ENCODE results near the gene HMGB1. TPM values are rescaled to one million over a fixed set of nuclear protein-coding genes. Genes with fewer than 3 reads are reported as not detected.
A peak's percentile ranks its signal among the peaks of the same experiment; 100 is the strongest.

The HMGB1 gene
- total and polyA plus RNA-seq, 2 of the 13 experiments (the other 11 are each of a cell fraction or from before 2014, with no cell fraction given), result 115 to 584 TPM

DNA sequence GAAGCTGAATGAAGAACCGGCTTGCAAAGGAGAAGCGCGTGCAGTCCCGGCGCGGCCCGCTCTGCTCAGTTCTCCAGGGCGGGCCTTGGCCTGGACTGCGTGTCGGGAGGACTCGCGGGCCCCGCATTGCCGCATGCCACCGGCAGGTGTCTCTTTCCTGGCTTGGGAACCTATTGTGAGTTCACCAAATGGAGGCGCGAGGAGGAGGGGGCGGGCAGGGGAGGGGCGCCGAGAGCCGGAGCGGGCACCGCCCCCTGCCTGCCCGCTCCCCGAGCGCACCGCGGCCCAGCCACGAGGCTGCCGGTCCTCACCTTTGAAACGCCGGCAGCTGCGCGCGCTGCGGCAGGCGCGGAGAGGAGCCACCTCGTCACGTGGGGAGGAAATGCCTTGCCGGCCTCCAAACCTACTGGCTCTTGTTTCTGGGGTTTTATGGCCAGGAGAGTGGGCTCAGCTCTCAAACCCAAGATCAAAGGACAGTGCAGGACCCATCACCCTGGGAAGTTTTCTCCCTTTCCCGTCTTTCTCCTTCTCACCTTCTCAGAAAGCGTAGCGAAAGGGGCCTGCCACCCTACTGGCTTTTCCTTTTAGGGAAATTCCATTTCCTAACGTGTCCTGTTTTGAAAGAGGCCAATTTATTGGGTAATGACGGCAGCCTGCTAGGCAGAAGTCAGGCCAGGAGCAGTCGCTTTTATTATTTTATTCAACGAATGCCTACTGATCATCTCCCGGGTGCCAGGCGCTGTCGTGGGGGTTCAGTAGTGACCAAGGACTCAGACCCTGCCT, 57.2 kb downstream of the HMGB1 start (continued):
- TF ChIP-seq, protein P1, sequence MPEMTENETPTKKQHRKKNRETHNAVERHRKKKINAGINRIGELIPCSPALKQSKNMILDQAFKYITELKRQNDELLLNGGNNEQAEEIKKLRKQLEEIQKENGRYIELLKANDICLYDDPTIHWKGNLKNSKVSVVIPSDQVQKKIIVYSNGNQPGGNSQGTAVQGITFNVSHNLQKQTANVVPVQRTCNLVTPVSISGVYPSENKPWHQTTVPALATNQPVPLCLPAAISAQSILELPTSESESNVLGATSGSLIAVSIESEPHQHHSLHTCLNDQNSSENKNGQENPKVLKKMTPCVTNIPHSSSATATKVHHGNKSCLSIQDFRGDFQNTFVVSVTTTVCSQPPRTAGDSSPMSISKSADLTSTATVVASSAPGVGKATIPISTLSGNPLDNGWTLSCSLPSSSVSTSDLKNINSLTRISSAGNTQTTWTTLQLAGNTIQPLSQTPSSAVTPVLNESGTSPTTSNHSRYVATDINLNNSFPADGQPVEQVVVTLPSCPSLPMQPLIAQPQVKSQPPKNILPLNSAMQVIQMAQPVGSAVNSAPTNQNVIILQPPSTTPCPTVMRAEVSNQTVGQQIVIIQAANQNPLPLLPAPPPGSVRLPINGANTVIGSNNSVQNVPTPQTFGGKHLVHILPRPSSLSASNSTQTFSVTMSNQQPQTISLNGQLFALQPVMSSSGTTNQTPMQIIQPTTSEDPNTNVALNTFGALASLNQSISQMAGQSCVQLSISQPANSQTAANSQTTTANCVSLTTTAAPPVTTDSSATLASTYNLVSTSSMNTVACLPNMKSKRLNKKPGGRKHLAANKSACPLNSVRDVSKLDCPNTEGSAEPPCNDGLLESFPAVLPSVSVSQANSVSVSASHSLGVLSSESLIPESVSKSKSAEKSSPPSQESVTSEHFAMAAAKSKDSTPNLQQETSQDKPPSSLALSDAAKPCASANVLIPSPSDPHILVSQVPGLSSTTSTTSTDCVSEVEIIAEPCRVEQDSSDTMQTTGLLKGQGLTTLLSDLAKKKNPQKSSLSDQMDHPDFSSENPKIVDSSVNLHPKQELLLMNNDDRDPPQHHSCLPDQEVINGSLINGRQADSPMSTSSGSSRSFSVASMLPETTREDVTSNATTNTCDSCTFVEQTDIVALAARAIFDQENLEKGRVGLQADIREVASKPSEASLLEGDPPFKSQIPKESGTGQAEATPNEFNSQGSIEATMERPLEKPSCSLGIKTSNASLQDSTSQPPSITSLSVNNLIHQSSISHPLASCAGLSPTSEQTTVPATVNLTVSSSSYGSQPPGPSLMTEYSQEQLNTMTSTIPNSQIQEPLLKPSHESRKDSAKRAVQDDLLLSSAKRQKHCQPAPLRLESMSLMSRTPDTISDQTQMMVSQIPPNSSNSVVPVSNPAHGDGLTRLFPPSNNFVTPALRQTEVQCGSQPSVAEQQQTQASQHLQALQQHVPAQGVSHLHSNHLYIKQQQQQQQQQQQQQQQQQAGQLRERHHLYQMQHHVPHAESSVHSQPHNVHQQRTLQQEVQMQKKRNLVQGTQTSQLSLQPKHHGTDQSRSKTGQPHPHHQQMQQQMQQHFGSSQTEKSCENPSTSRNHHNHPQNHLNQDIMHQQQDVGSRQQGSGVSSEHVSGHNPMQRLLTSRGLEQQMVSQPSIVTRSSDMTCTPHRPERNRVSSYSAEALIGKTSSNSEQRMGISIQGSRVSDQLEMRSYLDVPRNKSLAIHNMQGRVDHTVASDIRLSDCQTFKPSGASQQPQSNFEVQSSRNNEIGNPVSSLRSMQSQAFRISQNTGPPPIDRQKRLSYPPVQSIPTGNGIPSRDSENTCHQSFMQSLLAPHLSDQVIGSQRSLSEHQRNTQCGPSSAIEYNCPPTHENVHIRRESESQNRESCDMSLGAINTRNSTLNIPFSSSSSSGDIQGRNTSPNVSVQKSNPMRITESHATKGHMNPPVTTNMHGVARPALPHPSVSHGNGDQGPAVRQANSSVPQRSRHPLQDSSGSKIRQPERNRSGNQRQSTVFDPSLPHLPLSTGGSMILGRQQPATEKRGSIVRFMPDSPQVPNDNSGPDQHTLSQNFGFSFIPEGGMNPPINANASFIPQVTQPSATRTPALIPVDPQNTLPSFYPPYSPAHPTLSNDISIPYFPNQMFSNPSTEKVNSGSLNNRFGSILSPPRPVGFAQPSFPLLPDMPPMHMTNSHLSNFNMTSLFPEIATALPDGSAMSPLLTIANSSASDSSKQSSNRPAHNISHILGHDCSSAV (CRISPR knock-in tag; IDR thresholded peaks at IDR 0.05; ENCODE audit: borderline replicate concordance), result no peak
- TF ChIP-seq ZNF367 (CRISPR knock-in tag; IDR thresholded peaks at IDR 0.05; ENCODE audit: borderline replicate concordance) (no peak), FOXA1 (IDR thresholded peaks at IDR 0.05) (no peak), FOXA1 (CRISPR knock-in tag; IDR thresholded peaks at IDR 0.05) (no peak), JUN (CRISPR knock-in tag; IDR thresholded peaks at IDR 0.05) (no peak), SNAI1 (CRISPR knock-in tag; IDR thresholded peaks at IDR 0.05; ENCODE audit: borderline replicate concordance) (no peak), TCF12 (IDR thresholded peaks at IDR 0.05) (no peak), TCF12 (CRISPR knock-in tag; IDR thresholded peaks at IDR 0.05) (no peak), ZNF891 (CRISPR knock-in tag; IDR thresholded peaks at IDR 0.05) (peak; percentile 61; the same call in 1 of the 2 replicates), HDAC6 (IDR thresholded peaks at IDR 0.05; ENCODE audit: low read depth, low read length) (no peak), STAG1 (CRISPR knock-in tag; IDR thresholded peaks at IDR 0.05) (peak; percentile 53), NFKBIZ (CRISPR knock-in tag; IDR thresholded peaks at IDR 0.05) (no peak), BCL6 (CRISPR knock-in tag; IDR thresholded peaks at IDR 0.05) (0 out of 2 replicates have a peak, but pooled peaks have one; percentile 21), ZNF160 (CRISPR knock-in tag; IDR thresholded peaks at IDR 0.05) (peak; percentile 74; the same call in 1 of the 2 replicates)
- TF ChIP-seq, protein P2, sequence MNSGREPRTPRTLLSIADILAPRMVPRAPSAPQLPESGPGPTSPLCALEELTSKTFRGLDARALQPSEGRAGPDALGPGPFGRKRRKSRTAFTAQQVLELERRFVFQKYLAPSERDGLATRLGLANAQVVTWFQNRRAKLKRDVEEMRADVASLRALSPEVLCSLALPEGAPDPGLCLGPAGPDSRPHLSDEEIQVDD (CRISPR knock-in tag; IDR thresholded peaks at IDR 0.05; ENCODE audit: borderline replicate concordance), result no peak
- TF ChIP-seq, protein P3, sequence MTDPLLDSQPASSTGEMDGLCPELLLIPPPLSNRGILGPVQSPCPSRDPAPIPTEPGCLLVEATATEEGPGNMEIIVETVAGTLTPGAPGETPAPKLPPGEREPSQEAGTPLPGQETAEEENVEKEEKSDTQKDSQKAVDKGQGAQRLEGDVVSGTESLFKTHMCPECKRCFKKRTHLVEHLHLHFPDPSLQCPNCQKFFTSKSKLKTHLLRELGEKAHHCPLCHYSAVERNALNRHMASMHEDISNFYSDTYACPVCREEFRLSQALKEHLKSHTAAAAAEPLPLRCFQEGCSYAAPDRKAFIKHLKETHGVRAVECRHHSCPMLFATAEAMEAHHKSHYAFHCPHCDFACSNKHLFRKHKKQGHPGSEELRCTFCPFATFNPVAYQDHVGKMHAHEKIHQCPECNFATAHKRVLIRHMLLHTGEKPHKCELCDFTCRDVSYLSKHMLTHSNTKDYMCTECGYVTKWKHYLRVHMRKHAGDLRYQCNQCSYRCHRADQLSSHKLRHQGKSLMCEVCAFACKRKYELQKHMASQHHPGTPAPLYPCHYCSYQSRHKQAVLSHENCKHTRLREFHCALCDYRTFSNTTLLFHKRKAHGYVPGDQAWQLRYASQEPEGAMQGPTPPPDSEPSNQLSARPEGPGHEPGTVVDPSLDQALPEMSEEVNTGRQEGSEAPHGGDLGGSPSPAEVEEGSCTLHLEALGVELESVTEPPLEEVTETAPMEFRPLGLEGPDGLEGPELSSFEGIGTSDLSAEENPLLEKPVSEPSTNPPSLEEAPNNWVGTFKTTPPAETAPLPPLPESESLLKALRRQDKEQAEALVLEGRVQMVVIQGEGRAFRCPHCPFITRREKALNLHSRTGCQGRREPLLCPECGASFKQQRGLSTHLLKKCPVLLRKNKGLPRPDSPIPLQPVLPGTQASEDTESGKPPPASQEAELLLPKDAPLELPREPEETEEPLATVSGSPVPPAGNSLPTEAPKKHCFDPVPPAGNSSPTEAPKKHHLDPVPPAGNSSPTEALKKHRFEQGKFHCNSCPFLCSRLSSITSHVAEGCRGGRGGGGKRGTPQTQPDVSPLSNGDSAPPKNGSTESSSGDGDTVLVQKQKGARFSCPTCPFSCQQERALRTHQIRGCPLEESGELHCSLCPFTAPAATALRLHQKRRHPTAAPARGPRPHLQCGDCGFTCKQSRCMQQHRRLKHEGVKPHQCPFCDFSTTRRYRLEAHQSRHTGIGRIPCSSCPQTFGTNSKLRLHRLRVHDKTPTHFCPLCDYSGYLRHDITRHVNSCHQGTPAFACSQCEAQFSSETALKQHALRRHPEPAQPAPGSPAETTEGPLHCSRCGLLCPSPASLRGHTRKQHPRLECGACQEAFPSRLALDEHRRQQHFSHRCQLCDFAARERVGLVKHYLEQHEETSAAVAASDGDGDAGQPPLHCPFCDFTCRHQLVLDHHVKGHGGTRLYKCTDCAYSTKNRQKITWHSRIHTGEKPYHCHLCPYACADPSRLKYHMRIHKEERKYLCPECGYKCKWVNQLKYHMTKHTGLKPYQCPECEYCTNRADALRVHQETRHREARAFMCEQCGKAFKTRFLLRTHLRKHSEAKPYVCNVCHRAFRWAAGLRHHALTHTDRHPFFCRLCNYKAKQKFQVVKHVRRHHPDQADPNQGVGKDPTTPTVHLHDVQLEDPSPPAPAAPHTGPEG (CRISPR knock-in tag; IDR thresholded peaks at IDR 0.05), result peak; percentile 80; the same call in 1 of the 2 replicates

Data from HepG2 (cell line).